SK-N-SH (cell line): ENCODE data around the gene ARMH3. TPM values are rescaled to one million over a fixed set of nuclear protein-coding genes. Genes with fewer than 3 reads are reported as not detected.
"Not testable (repeated sequence)": the region's sequence is repeated elsewhere in the genome, so short reads cannot be mapped to it uniquely, and the experiment has no call there.

Experiments
- CTCF ChIA-PET: fragments of 300-600, 350-600 bp; formaldehyde crosslinking; extraction: SDS; loops from one replicate; lab custom pipeline; 2021; lab: Yijun Ruan, JAX
- POLR2A ChIA-PET: fragments of 350-600 bp; sonication (Branson Sonifier 250); formaldehyde crosslinking; extraction: SDS; loops from one replicate; lab custom pipeline; 2020; ENCODE audit warnings: antibody characterized with exemption, inconsistent platforms; lab: Yijun Ruan, JAX
- DNase-seq: peaks from one replicate; pipeline ENCODE4 v3.0.0; 2012
- H2AFZ ChIP-seq: fragments of 200-600 bp; sonication (generic); 2 replicates; pipeline ENCODE4 v1.8.1; 2016; ENCODE audit warnings: antibody characterized with exemption, mild to moderate bottlenecking, low read depth
- H3F3A ChIP-seq: fragments of 200-600 bp; sonication (generic); replicated peaks from 2 replicates; pipeline ENCODE3; 2016; ENCODE audit warnings: antibody characterized with exemption, mild to moderate bottlenecking; ENCODE audit not compliant: insufficient read depth
- H3K27ac ChIP-seq, 2 experiments: fragments of 200-500 bp in 1 of 2; fragments of 200-600 bp in 1 of 2; sonication (Bioruptor generic) in 1 of 2; sonication (generic), shearing (Covaris generic) in 1 of 2; 2 replicates each; pipeline versions ENCODE4 v1.5.1 to v1.6.1; 2014 to 2016; ENCODE audit warnings: low read depth in 2 of 2, inconsistent platforms in 1 of 2, low read length in 1 of 2, mild to moderate bottlenecking in 1 of 2, mixed read lengths in 1 of 2
- H3K27me3 ChIP-seq: fragments of 200-600 bp; sonication (generic), shearing (Covaris generic); 2 replicates; pipeline ENCODE4 v1.6.1; 2016; ENCODE audit warnings: mixed run types; ENCODE audit not compliant: insufficient read depth
- H3K36me3 ChIP-seq, 2 experiments: fragments of 200-500 bp in 1 of 2; fragments of 200-600 bp in 1 of 2; sonication (Bioruptor generic) in 1 of 2; sonication (generic) in 1 of 2; replicated peaks in 1 of 2; 2 replicates each; pipeline versions ENCODE3 to v1.5.1; 2014 to 2016; ENCODE audit warnings: low read length in 1 of 2, mild to moderate bottlenecking in 1 of 2; ENCODE audit not compliant: insufficient read depth in 2 of 2, control insufficient read depth in 1 of 2
- H3K4me1 ChIP-seq, 2 experiments: fragments of 200-500 bp in 1 of 2; fragments of 200-600 bp in 1 of 2; sonication (Bioruptor generic) in 1 of 2; sonication (generic), shearing (Covaris generic) in 1 of 2; 2 replicates each; pipeline versions ENCODE4 v1.5.1 to v1.6.1; 2014 to 2016; ENCODE audit warnings: low read depth in 1 of 2, low read length in 1 of 2, mixed run types in 1 of 2; ENCODE audit not compliant: insufficient read depth in 2 of 2, control insufficient read depth in 1 of 2
- H3K4me2 ChIP-seq: fragments of 200-600 bp; sonication (generic), shearing (Covaris generic); 2 replicates; pipeline ENCODE4 v1.6.1; 2017; ENCODE audit warnings: mixed run types
- H3K4me3 ChIP-seq, 2 experiments: fragments of 200-500 bp in 1 of 2; fragments of 200-600 bp in 1 of 2; sonication (Bioruptor generic) in 1 of 2; sonication (generic), shearing (Covaris generic) in 1 of 2; 2 replicates each; pipeline versions ENCODE4 v1.5.1 to v1.8.1; 2014 to 2016; ENCODE audit warnings: low read depth in 2 of 2, inconsistent platforms in 1 of 2, low read length in 1 of 2, mild to moderate bottlenecking in 1 of 2, mixed read lengths in 1 of 2, moderate library complexity in 1 of 2
- H3K79me2 ChIP-seq: fragments of 200-600 bp; sonication (generic); 2 replicates; pipeline ENCODE4 v1.8.1; 2017; ENCODE audit warnings: mild to moderate bottlenecking; ENCODE audit not compliant: insufficient read depth
- H3K9ac ChIP-seq: fragments of 200-600 bp; sonication (generic); 2 replicates; pipeline ENCODE4 v1.6.1; 2017; ENCODE audit warnings: mixed run types
- H3K9me2 ChIP-seq: fragments of 200-600 bp; sonication (generic); 2 replicates; pipeline ENCODE4 v1.6.1; 2017; ENCODE audit warnings: mixed run types
- H3K9me3 ChIP-seq: fragments of 200-600 bp; sonication (generic); 2 replicates; pipeline ENCODE4 v1.6.1; 2017; ENCODE audit warnings: mixed run types, mild to moderate bottlenecking, moderate library complexity
- H4K20me1 ChIP-seq: fragments of 200-600 bp; sonication (generic); 2 replicates; pipeline ENCODE4 v1.6.1; 2017; ENCODE audit warnings: mild to moderate bottlenecking, mixed run types; ENCODE audit not compliant: insufficient read depth
- CHD2 ChIP-seq: fragments of 150-350 bp; IDR thresholded peaks from 2 replicates; pipeline ENCODE4 v1.6.1; 2018; ENCODE audit warnings: low read length; ENCODE audit not compliant: partially characterized antibody
- ELF1 ChIP-seq: IDR thresholded peaks from 2 replicates; pipeline ENCODE4 v1.4.0; 2012
- FOXJ3 ChIP-seq: sonication (generic); formaldehyde crosslinking; IDR thresholded peaks from 2 replicates; pipeline ENCODE4 v1.5.1; 2020; ENCODE audit warnings: mild to moderate bottlenecking, missing genetic modification reagents
- FOXM1 ChIP-seq: IDR thresholded peaks from 2 replicates; pipeline ENCODE4 v1.4.0; 2012; ENCODE audit warnings: low read depth, mild to moderate bottlenecking
- GATA2 ChIP-seq: sonication (generic); formaldehyde crosslinking; IDR thresholded peaks from 2 replicates; pipeline ENCODE4 v1.5.0; 2020; ENCODE audit warnings: mild to moderate bottlenecking, missing genetic modification reagents
- JUND ChIP-seq: IDR thresholded peaks from 2 replicates; pipeline ENCODE4 v1.4.0; 2012
- MXI1 ChIP-seq: IDR thresholded peaks from 2 replicates; pipeline ENCODE4 v1.6.1; 2012; ENCODE audit warnings: mild to moderate bottlenecking, low read depth, low read length, improper control_type of control experiment
- NFIC ChIP-seq: IDR thresholded peaks from 2 replicates; pipeline ENCODE4 v1.4.0; 2012; ENCODE audit warnings: borderline replicate concordance
- NRF1 ChIP-seq: IDR thresholded peaks from 2 replicates; pipeline ENCODE4 v1.6.1; 2012; ENCODE audit warnings: low read depth, mild to moderate bottlenecking, low read length
- RAD21 ChIP-seq: IDR thresholded peaks from 2 replicates; pipeline ENCODE4 v1.6.1; 2012; ENCODE audit warnings: mild to moderate bottlenecking, low read length
- RCOR1 ChIP-seq: fragments of 150-350 bp; IDR thresholded peaks from 2 replicates; pipeline ENCODE4 v1.6.1; 2017; ENCODE audit warnings: antibody characterized with exemption, low read length
- RXRA ChIP-seq: IDR thresholded peaks from 2 replicates; pipeline ENCODE4 v1.4.0; 2012; ENCODE audit warnings: low read depth, mild to moderate bottlenecking, borderline replicate concordance
- SIN3A ChIP-seq: IDR thresholded peaks from 2 replicates; pipeline ENCODE4 v1.6.1; 2012; ENCODE audit warnings: low read depth, mild to moderate bottlenecking, low read length, moderate library complexity, borderline replicate concordance
- SMC3 ChIP-seq: IDR thresholded peaks from 2 replicates; pipeline ENCODE4 v1.6.1; 2012; ENCODE audit warnings: low read depth, low read length, improper control_type of control experiment
- TCF12 ChIP-seq: IDR thresholded peaks from 2 replicates; pipeline ENCODE4 v1.4.0; 2012
- YY1 ChIP-seq: IDR thresholded peaks from 2 replicates; pipeline ENCODE4 v1.4.0; 2012; ENCODE audit warnings: low read depth, mild to moderate bottlenecking
- WGBS: methylation state at CpG from one replicate; pipeline ENCODE4 v1.1.6; 2017; ENCODE audit warnings: low lambda C conversion rate; 5-methylcytosine and 5-hydroxymethylcytosine counted together
- polyA plus RNA-seq, 3 experiments: library from polyadenylated mRNA; depleted of rRNA; stranded (reverse); fragments of >200 nt; gene quantifications; 2 replicates each; pipeline ENCODE4 v1.2.3, GENCODE V29; 2012
- TF ChIP-seq, protein P1 (sequence below): fragments of 200-600 bp; sonication (generic); IDR thresholded peaks from 2 replicates; pipeline ENCODE4 v1.6.1; 2017; ENCODE audit warnings: antibody characterized with exemption, mild to moderate bottlenecking, moderate library complexity
- TF ChIP-seq, protein P2 (sequence below): fragments of 150-350 bp; IDR thresholded peaks from 2 replicates; pipeline ENCODE4 v1.6.1; 2016; ENCODE audit warnings: mild to moderate bottlenecking, low read depth, low read length

The ARMH3 gene
- polyA plus RNA-seq, 1 of the 3 experiments (the other 2 are of a cell fraction), result 12.1 TPM

DNA sequence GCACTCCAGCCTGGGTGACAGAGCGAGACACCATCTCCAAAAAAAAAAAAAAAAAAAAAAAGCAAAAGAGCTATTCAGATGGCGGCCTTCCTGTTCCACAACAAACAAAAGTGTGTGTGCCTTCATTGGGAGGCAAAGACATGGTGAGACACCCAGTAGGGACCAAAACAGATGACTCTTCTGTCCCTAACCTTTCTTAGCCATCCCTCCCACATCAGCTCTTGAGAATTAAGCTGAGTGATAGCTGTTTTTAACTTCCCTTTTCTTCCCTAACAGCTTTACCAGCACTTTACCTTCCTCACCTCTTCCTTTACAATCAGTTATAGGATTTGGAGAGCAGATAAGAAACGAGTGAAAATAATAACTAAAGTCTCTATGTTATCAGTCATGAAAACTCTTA, 48.2 kb downstream of the ARMH3 start:
- POLR2A ChIA-PET, result no interaction called here
- no peaks in the 10 kb centered on the region for H3K9me2 ChIP-seq
- no peak for DNase-seq
- TF ChIP-seq SMC3 (no peak), YY1 (no peak), FOXM1 (no peak), MXI1 (no peak), TCF12 (no peak), NFIC (no peak), RCOR1 (no peak), JUND (no peak), RXRA (no peak), GATA2 (CRISPR knock-in tag) (no peak), SIN3A (no peak), CHD2 (no peak), RAD21 (no peak), ELF1 (no peak), NRF1 (no peak), FOXJ3 (CRISPR knock-in tag) (no peak)
- TF ChIP-seq, protein P1, sequence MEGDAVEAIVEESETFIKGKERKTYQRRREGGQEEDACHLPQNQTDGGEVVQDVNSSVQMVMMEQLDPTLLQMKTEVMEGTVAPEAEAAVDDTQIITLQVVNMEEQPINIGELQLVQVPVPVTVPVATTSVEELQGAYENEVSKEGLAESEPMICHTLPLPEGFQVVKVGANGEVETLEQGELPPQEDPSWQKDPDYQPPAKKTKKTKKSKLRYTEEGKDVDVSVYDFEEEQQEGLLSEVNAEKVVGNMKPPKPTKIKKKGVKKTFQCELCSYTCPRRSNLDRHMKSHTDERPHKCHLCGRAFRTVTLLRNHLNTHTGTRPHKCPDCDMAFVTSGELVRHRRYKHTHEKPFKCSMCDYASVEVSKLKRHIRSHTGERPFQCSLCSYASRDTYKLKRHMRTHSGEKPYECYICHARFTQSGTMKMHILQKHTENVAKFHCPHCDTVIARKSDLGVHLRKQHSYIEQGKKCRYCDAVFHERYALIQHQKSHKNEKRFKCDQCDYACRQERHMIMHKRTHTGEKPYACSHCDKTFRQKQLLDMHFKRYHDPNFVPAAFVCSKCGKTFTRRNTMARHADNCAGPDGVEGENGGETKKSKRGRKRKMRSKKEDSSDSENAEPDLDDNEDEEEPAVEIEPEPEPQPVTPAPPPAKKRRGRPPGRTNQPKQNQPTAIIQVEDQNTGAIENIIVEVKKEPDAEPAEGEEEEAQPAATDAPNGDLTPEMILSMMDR, result no peak
- TF ChIP-seq, protein P2, sequence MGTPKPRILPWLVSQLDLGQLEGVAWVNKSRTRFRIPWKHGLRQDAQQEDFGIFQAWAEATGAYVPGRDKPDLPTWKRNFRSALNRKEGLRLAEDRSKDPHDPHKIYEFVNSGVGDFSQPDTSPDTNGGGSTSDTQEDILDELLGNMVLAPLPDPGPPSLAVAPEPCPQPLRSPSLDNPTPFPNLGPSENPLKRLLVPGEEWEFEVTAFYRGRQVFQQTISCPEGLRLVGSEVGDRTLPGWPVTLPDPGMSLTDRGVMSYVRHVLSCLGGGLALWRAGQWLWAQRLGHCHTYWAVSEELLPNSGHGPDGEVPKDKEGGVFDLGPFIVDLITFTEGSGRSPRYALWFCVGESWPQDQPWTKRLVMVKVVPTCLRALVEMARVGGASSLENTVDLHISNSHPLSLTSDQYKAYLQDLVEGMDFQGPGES, result no peak
- TF ChIP-seq, all 33 proteins: peak for 0
- Histone ChIP-seq H4K20me1 (no peaks in the 10 kb centered on the region), H3K27me3 (no peaks in the 10 kb centered on the region), H2AFZ (no peak overlapping the region), H3K27ac (no peak overlapping the region), H3K4me3 (no peak overlapping the region), H3K79me2 (no peaks in the 10 kb centered on the region), H3K4me2 (no peak overlapping the region), H3K36me3 (peaks cover 27 to 54% of the 10 kb centered on the region in 2 experiments), H3F3A (no peaks in the 10 kb centered on the region), H3K4me1 (peaks cover 0 to 4% of the 10 kb centered on the region in 2 experiments; a peak in 1 of 4 replicates), H3K9ac (no peak overlapping the region), H3K9me3 (no peaks in the 10 kb centered on the region)
- WGBS, result 94% methylated on average over 3 of the region's 3 CpGs
- CTCF ChIA-PET, result interaction anchor here (0.6 to 16.9 kb wide), 7 partner anchors 52 to 227 kb away, joined by 3 to 301 read pairs (median 4); partner anchors contain the start of gene KCNIP2

DNA sequence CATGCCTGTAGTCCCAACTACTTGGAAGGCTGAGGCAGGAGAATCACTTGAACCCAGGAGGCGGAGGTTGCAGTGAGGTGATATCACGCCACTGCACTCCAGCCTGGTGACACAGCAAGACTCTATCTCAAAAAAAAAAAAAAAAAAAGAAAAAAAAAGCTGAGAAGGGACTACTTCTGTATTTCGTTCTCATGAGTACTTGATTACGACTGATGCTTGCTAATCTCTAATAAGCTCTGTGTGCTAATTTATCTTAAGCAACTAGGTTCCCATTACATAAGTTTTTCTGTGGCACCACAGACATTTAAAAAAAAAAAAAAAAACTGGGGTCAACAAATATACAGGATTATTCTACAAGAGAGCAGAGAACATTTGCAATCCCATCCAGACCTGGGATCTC, 48.9 kb downstream of the ARMH3 start:
- H3F3A ChIP-seq, DNase-seq, POLR2A ChIA-PET, H3K4me1 ChIP-seq, H3K9me2 ChIP-seq, H3K79me2 ChIP-seq, H3K4me2 ChIP-seq, H2AFZ ChIP-seq, H4K20me1 ChIP-seq, H3K4me3 ChIP-seq, H3K27me3 ChIP-seq, H3K9ac ChIP-seq, H3K9me3 ChIP-seq, H3K27ac ChIP-seq: not testable (repeated sequence)
- CTCF ChIA-PET, result interaction anchor here (1.1 to 16.9 kb wide), 5 partner anchors 24 to 179 kb away, joined by 3 to 301 read pairs (median 3); partner anchors contain the start of gene KCNIP2
- WGBS, result 91% methylated on average over 4 of the region's 4 CpGs
- H3K36me3 ChIP-seq, result peaks cover 34 to 46% of the 10 kb centered on the region in 2 experiments
